GM19467 (cell line): ENCODE data around the gene FHOD3.

Source experiments
- ATAC-seq: cut with Tn5 transposase; IDR thresholded peaks from one replicate; pipeline ENCODE4 v1.9.1; 2021; ENCODE audit warnings: mild to moderate bottlenecking, moderate library complexity; ENCODE audit not compliant: unreplicated experiment

Gene FHOD3

DNA sequence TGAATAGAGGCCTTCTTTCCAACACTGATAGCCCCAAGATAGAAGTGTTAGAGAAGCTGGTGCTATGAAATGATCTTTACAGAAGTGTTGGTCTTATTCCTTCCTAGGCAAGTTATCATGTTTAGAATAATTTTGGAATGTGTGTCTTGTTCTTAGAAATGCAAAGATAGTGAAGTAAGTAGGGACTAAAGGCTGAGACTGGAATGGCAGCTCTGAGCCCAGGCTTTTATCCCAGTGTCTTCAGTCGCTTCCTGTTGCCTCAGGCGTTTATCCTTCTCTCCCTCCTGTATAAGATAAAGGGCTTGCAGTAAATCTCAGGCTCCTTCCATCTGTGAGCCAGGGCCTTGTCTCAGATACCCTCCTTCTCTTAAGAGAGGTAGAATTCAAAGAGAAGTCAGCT, 313.1 kb downstream of the FHOD3 start:
- ATAC-seq: no peak

DNA sequence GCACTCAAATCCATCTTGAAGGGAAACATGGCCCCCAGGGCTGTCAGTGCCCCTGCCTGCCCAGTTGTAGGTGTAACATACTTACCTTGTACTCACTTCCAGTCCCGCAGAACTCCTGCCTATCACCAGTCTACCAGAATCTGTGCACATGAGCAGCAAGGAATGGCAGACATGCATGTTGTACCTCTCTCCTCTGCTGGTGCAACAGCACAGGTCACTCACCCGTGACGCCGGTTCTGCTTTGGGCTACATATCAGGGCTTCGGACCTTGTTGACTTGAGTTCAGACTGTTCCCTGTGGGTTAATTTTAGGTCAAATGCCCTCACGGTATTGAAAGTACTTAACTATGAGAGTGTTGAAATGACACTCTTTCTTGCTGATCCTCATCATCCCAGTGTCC, 315.6 kb downstream of the FHOD3 start:
- no peak for ATAC-seq

DNA sequence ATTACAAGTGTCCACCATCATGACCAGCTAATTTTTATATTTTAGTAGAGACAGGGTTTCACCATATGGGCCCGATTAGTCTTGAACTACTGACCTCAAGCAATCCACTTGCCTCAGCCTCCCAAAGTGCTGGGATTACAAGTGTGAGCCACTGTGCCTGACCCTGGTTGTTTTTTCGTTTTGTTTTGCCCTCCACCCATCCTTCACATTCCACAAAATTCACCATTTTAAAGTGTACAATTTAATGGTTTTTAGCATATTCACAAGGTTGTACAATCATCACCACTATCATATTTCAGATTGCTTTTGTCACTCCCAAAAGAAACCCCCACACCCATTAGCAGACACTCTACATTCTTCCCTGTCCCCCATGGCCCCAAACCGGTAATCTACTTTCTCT, 316.3 kb downstream of the FHOD3 start:
- ATAC-seq: no peak

DNA sequence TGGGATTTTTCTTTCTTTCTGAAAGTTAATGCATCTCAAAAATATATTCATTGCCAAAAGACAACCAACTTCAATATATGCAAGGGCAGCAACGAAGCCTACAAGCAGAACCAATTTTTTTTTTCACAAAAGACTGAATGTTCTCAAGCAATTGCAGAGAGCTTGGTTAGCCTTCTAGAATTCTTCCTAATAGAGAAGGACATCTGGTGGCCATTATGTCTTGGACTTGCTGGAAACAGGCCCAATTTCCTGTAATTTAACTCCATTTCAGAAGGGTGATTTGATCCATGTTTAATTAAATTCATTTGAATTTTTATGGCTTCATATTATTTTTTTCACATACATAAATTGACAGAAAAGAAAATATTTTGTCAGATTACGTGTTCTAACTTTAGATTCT, 323.3 kb downstream of the FHOD3 start:
- no peak for ATAC-seq

DNA sequence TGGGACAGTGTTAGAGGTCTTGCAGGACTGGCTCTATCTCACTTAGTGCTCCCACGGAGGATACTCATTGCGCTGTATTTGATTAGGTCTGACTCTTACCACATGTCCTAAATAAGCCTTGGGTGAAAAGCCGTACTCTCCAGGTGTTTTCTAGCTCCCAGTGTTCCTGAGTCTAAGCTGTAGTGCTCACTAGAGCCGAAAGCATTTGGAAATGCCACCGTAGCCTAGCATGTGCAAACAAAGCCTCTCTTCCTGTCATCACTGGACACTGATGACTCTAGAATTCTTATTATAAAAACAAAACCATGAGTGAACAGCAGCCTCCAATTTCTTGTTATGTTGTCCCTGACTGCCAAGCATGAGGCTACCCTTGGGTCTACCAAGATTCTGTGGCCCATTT, 325.1 kb downstream of the FHOD3 start:
- no peak for ATAC-seq

DNA sequence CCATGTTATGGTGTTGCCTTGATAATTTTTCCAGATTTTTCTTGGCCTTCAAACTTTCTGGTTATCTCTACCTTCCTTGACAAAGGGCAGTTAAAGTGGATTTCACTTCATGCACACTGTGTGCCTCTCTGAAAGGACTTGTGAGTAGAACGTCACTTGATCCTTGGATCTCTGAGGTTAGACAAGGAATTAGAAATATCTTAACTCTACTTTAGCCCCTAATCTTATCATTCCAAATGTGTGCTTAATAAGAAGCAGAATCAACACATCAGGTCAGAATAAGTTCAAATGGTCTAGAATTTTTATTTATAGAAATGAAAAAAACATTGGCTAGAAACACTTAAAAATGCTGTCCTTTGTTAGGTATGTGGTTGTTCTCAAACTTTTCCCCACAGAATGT, 325.6 kb downstream of the FHOD3 start:
- ATAC-seq: no peak

DNA sequence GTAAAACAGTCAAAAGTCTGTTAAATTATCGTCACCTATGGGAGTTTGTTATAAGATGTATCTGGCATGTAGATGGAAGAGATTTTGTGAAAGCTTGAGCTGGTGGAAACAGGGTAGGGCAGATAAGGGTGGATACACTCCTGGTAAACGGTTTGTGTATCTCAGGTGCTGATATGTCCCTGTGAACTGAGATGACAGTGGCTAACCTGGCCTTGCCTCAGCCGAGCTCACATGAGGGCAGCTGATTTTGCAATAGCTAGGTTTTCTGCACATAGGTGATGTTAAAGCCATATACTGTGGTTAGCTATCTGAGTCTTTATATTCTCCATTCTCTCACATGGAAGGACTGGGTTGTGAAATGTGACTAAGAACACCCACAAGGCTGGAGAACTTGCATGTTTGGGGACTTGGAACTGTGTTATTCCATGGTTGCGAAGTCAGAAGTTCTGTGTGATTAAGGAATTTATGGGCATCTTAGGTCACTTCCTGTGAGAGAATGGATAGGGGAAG, 326.2 kb downstream of the FHOD3 start:
- no peak for ATAC-seq

DNA sequence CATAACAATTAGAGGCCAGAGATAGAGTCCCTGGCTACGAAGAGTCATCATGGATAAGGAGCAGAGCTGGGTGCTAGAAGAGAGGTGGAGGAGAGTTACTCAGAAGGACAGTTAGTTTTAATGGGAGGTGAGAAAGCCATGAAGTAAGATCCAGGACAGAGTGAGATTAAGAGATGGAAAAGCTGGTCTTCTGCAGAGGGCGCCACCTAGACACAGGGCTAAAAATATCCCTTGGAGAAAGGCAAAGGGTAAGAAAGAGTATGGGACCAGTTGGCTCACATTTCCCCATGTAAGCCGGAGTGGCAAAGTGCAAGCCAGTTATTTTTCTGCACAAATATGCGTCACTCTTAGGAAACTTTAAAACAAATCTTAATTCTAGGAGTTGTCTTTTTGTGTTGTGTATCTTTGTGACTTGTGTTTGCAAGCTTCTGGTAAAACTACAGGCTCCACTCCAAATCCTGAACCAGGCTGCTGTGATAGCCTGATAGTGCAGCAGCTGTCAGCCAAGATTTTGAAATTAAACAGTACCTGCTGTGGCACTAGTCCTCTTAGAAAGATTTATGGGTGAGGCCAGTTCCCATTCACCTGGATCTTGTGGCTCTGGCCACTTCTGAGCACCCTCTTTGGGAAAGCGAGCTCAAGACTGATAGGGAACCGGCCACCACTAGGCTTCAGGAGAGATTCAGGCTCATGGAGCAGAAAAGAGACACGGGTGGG, 327.1 kb downstream of the FHOD3 start:
- no peak for ATAC-seq

DNA sequence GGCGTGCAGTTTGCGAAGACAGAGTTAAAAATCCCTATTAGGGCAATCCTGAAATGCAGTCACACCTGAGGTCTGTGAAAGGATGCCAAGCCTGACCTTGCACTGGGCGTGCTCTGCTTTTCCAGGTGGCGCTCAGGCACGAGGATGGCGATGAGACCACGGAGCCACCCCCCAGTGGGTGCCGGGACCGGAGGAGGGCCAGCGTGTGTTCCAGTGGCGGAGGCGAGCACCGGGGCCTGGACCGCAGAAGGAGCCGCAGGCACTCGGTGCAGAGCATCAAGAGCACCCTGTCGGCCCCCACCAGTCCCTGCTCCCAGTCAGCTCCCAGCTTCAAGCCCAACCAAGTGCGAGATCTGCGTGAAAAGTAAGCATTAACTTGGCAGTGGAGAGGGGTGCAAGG, 327.9 kb downstream of the FHOD3 start:
- ATAC-seq: no peak

DNA sequence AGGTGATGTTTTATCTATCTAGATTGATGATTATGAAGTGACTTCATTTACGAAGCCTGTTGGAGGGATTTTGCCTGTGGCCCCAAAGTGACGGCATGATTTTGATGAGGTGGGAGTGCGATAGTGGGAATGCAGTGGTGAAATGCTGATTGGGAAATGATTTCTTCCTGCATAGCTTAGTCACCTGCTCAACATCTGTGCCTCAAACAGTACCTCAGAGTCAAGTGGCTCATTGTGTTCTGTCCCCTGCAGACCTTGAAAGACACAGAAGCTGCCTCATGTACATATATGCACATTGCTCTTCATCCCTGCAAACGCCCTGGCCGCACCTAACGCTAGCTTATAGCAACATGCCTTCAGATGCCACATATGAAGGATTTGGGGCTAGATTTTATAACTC, 330.1 kb downstream of the FHOD3 start:
- no peak for ATAC-seq

DNA sequence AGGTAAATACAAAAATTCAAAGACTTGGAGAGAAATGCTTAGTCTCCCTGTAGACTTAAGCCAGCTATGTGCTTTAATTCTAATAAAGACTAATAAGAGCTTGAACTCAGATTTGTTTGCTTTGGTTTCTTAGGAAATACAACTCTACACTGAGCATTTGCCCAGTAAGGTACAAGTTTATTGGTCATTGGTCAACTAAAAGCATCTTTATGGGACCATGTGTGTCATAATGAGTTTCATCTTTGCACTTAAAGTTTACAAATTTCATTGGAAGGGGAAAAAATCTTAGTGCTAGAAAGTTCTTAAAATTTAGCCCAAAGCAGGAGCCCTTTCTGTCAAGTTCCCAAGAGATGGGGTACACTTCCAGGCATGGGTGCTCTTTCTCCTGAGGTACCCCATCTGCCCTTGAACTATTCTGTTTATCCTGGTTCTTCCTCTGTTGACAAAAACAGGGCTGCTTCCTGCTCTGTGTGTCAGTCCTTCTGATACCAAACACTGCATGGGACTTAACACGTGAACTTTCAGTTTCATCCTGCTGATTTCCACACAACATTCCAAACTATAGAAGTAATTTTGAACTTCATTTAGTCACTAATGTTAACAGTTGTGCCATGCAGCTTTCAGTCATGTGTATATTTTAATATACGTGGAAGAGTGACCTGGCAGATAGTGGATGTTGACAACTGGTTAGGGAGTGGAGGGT, 331.1 kb downstream of the FHOD3 start:
- no peak for ATAC-seq

DNA sequence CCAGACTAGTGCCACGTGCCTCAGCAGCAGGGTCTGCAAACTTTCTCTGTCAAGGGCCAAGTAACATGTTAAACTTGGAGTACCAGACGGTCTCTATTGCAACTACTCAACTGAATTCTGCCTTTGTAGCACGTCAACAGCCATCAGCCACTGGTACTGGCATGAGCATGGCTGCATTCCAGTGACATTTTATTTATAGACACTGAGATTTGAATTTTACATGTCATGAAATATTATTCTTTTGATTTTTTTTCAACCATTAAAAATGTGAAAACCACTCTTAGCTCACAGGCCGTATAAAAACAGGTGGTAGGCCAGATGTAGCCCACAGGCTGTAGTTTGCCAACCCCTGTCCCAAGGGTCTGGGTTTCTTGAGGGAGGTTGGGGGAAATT, 331.6 kb downstream of the FHOD3 start:
- no peak for ATAC-seq

DNA sequence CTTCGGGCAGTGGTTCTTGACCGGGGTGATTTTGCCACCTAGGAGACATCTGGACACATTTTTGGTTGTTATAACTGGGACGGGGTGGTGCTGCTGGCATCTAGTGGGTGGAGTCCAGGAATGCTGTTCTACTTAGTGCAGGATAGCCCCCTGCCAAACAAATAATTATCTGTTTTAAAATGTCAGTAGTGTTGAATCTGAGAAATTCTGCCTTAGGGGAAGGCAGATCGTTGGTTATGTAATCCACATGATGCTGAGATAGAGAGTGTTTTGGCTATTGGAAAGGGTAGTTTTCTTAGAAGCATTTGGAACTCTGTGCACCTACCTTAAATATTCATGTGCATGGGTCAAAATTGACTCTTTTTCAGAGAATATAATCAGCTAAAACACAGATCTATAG, 332.3 kb downstream of the FHOD3 start:
- ATAC-seq: no peak

DNA sequence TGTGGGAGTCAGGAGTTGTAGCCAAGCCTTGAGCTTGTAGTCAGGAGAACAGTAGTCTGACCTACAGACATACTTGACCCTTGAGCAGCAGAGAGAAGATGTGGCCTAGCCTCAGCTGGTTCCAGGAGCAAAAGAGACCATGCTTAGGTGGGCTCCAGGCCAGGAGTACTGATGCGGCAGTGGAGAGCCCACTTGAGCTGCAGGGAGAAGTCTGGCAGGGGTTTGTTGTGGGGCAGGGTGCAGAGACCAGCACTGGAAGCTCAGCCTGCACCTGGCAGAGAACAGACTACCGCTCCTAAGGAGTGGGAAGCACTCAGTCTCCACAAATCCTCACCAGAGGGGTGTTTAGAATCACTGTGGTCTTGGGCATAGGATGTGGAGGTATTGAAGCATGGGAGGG, 333.4 kb downstream of the FHOD3 start:
- ATAC-seq: no peak

DNA sequence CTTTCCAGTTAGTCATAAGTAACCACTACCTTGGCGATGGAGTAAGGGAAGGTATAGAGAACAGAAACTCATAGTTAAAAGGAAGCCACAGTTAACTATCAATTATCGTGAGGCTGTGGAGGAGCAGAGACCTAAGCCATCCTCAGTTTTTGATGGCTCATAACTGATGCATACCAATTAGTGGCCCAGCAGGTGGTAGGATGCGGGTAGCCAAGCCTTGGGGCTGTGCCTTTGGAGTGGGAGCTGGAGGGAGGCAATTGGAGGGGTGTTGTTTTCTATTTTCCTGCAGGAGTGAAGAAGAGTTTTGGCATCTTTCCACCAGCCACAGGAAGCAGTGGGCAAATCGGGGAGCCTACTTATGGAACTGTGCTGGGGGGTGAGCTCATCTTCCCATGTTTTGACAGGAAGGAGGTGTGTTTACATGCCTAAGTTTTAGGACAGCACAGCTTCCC, 336.5 kb downstream of the FHOD3 start:
- no peak for ATAC-seq

DNA sequence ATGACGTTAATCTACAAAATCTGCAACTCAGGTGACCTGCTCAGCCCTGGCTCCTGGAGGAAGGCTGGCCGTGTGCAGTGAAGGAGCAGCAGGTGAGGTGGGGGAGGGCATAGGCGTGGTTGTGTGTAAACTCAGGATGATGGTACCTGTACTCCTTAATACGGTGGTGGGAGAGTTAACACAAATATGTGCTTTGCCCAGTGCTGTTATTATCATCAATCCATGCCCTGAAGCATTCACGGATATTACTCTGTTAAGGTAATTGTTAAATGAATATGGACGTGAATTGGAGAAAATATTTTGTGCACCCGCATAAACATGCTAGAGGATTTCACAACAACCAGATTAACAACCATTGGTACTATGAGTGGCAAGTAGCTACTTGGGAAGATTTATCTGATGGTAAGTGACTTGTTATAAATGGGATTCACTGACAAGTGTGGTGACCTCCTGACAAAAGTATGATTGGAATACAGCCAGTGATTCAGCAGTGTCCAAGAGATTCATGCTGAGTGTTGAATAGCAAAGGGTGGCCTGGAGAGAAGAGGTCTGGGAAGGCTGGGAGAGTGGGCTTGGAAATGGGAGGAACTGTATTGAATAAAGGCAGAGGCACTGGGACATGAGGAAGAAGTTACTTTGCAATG, 337.2 kb downstream of the FHOD3 start:
- no peak for ATAC-seq

DNA sequence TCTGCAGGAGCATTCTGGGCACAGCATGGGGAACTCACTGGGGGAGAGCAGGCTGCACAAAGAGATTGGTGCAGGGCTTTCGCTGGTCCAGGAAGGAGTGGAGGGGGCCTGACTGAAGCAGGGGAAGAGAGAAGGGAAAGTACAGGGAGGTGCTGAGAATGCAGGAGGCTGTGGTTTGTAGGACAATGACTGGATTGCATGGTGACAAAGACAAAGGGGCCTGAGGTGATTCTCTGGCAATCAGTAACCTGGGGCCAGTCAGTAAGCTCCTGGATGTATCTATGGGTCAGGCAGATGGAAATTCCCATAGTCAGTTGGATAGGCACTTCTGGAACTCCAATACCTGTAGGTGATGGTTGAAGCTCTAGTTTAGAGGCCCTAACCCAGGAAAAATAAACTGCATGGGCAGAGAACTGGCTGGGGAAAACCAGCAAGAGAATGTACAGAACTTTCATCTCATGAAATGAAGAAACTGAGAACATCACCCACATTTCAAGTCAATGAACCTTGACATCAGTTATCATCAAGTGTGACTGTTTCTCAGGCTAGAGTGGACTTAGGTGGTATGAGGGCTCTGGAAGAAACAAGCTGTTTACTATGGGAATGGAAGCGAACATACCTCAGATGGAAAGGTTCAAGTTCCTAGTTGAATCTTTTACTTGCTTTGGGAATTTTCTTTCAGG, 338.0 kb downstream of the FHOD3 start:
- ATAC-seq: no peak

DNA sequence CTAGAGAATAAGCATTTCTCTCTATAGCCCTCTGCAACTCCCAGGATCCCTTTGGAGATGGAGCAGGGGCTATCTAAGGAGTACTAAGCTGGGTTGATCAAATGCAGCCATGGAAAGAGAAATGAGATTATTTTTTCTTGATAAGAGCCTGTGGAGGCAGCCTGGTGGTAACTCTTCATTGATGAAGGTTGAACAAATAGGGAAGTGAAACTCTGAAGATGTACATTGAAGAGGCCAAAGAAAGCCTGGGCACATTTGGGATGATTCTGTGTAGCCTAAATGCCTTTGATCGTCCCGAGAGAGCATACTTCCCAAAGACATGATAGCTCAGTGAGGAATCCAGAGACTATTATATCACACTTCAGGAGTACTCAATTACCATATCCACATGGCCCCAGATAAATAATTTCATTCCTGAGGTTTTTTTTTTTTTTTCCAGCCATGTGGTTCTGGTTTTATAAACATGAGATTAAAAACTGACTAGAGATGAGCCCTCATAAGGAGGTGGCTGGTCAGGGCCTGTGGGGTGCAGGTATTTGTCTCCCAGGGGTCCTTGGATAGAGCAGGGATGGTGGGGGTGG, 338.8 kb downstream of the FHOD3 start:
- ATAC-seq: peak; percentile 36

DNA sequence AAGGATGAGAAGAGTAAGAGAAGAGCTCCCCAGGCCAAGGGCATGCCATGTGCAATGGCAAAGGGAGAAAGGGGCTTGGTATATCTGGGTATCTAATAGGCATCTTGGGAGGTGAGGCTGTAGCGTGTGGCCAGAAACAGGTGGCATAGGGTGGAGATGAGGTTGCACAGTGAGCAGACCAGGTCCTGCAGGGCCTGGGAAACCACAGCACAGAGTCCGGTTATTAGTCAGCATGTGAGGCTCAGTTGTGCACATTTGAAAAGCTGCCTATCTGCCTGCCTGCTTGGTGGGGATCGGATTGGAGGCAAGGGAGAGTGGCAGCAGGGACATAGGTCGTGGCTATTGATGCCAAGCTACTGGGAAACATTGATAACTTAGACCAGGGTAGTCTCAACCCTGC, 340.7 kb downstream of the FHOD3 start:
- ATAC-seq: peak; percentile 90

DNA sequence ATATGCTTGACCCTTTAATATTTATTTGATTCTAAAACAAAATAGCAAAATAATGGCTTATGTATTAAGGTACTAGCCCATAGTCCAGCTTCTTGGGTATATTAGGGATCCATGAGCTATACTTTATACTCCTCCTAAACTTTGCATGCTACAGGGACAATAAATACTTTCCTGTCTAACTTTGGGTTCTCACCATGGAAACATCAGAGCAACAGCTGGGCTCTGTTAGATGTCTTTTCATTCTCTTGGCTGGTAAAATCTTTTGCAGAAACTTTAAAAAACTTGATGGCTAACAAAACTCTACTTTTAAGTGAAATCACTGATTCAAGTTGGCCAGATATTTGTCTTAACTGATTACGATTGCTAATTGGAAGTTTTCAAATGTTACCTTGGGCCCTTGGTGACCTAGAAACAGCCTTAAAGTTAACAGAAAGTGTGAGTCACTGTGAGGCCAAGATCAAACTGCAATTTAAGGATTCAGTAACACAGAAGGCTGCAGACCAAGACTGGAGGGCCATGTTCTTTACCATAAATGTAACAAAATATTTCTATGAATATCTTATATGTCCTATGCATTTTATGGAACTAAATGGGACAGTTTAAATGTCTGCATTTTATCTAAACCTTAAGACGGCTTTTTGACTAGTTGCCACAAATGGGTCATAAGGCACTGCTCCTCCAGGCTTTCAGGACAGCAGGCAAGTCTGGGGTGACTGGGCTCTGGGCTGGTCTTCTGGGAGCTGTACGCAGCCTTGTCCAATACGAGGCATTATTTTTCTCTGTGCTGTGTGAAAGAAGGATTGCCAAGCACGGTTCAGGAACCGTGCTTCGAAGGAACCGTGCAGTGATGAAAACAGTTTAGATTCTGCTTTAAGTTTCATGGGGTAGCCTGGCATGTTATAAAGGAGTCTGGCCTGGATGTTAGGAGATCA, 342.8 kb downstream of the FHOD3 start:
- no peak for ATAC-seq
